DND-41 (cell line): ENCODE results near the gene IL26.

Experiments
- EZH2 ChIP-seq: IDR thresholded peaks from 3 replicates; pipeline ENCODE4 v1.6.1; 2012; ENCODE audit warnings: borderline replicate concordance, low read depth, mild to moderate bottlenecking, moderate library complexity, low read length, inconsistent platforms; ENCODE audit not compliant: severe bottlenecking
- TF ChIP-seq, protein P1 (sequence below): IDR thresholded peaks from 2 replicates; pipeline ENCODE4 v1.5.1; 2012; ENCODE audit warnings: borderline replicate concordance, low read length, moderate library complexity, mild to moderate bottlenecking; ENCODE audit not compliant: poor library complexity, severe bottlenecking; ENCODE audit errors: extremely low read depth

DNA sequence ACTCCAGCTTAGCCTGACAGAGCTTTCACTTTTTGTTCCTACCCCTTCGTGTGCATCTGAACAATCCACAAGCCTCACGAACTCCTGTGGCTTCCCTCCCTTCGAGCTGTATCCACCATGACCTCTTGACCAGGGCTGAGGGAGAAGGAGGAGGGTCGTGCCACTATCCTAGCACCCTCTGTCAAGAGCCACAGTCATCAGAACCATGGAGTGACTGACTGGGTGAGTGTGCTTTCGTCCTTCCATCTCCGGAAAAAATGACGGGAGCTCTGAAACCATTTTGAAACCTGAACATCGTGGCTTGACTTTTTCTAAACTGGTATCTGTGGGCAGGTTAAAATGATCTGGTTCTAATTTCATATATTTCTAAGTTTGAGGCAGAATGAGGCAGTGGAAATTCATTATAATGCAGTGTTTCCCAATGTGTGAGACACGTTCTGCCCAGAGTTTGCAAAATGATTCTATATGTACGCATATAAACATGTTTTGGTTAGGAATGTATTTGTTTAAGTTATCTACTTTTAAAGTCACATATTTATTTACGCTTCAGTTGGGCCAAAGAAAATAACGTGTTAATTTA is 27.0 kb downstream of the IL26 start:
- TF ChIP-seq, protein P1, sequence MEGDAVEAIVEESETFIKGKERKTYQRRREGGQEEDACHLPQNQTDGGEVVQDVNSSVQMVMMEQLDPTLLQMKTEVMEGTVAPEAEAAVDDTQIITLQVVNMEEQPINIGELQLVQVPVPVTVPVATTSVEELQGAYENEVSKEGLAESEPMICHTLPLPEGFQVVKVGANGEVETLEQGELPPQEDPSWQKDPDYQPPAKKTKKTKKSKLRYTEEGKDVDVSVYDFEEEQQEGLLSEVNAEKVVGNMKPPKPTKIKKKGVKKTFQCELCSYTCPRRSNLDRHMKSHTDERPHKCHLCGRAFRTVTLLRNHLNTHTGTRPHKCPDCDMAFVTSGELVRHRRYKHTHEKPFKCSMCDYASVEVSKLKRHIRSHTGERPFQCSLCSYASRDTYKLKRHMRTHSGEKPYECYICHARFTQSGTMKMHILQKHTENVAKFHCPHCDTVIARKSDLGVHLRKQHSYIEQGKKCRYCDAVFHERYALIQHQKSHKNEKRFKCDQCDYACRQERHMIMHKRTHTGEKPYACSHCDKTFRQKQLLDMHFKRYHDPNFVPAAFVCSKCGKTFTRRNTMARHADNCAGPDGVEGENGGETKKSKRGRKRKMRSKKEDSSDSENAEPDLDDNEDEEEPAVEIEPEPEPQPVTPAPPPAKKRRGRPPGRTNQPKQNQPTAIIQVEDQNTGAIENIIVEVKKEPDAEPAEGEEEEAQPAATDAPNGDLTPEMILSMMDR, result no peak
- no peak for TF ChIP-seq EZH2
